Thyroid gland (tissue), 4 donors: ENCODE data around the gene MYEOV. TPM values are rescaled to one million over a fixed set of nuclear protein-coding genes. Genes with fewer than 3 reads are reported as not detected.

Experiments
- DNase-seq, 2 donors: peaks; one replicate each; pipeline ENCODE4 v3.0.0-alpha.2; 2019
- H3K27ac ChIP-seq, 3 donors: fragments of 200-600 bp; sonication (generic); 1 replicate in 2 of 3; 2 replicates in 1 of 3; pipeline ENCODE4 v1.5.1; 2016 to 2019; ENCODE audit warnings: mild to moderate bottlenecking in 1 of 3, moderate library complexity in 1 of 3
- H3K27me3 ChIP-seq: fragments of 200-600 bp; sonication (generic); one replicate; pipeline ENCODE4 v1.5.1; 2019
- H3K36me3 ChIP-seq, 2 donors: fragments of 200-600 bp; sonication (generic); one replicate each; pipeline ENCODE4 v1.5.1; 2016 to 2019
- H3K4me1 ChIP-seq, 2 donors: fragments of 200-600 bp; sonication (generic); one replicate each; pipeline ENCODE4 v1.5.1; 2017 to 2019
- H3K4me3 ChIP-seq, 3 donors: fragments of 200-600 bp; sonication (generic); replicated peaks in 1 of 3; 1 replicate in 2 of 3; 2 replicates in 1 of 3; pipeline ENCODE4 v1.5.1; 2016; ENCODE audit warnings: mild to moderate bottlenecking in 1 of 3
- H3K9me3 ChIP-seq: fragments of 200-600 bp; sonication (generic); one replicate; pipeline ENCODE4 v1.5.1; 2017
- POLR2A ChIP-seq, 2 donors: fragments of 450-650 bp; IDR thresholded peaks; one replicate each; pipeline ENCODE4 v1.6.1; 2017; ENCODE audit warnings: antibody characterized with exemption in 2 of 2, mild to moderate bottlenecking in 2 of 2, moderate library complexity in 1 of 2
- WGBS, 2 donors: methylation state at CpG; one replicate each; pipeline ENCODE4 v1.1.5; 2017; 5-methylcytosine and 5-hydroxymethylcytosine counted together
- intact Hi-C: fragments of 100-400 bp; cut with DNase I; formaldehyde crosslinking; loops from one replicate; pipeline ENCODE4 v1.15.1; 2023
- total RNA-seq, 4 donors: library from RNA; depleted of rRNA; stranded (reverse); fragments of >200 nt; gene quantifications; one replicate each; pipeline ENCODE4 v1.2.3, GENCODE V29; 2016
- TF ChIP-seq, protein P1 (sequence below), 6 experiments: fragments of 200-600 bp in 3 of 6; fragments of 450-650 bp in 3 of 6; sonication (generic) in 3 of 6; IDR thresholded peaks; one replicate each; pipeline ENCODE4 v1.5.1; 2016 to 2019; ENCODE audit warnings: antibody characterized with exemption in 6 of 6, mild to moderate bottlenecking in 2 of 6, inconsistent platforms in 1 of 6, moderate library complexity in 1 of 6

Gene MYEOV
- total RNA-seq, 4 donors from 2014 or later = 0.42 to 2.6 (median 0.68) TPM; not detected in 1

DNA sequence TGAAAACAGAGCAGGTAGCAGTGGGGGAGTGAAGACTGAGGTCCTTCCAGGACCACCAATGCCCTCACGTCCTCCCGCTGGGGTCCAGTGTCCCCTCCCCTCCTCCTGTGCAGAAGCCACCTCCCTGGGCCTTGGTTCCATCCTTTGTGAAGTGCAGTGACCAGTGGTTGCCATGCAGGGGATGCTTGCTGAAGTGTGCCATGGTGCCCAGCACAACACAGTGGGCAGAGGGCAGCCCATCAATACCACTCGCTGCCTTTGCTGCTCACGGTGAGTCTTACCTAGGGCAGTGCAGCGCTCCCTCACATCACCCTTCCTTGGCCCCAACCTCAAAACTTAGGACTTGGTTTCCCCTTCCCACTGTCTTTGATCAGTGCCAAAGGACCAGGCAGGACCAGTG, 12.9 kb downstream of the MYEOV start:
- no peak for DNase-seq
- Histone ChIP-seq H3K9me3 (no peaks in the 10 kb centered on the region), H3K27me3 (no peaks in the 10 kb centered on the region), H3K36me3 (no peaks in the 10 kb centered on the region), H3K4me3 (no peak overlapping the region), H3K4me1 (peaks cover 0 to 9% of the 10 kb centered on the region in 2 donors), H3K27ac (no peak overlapping the region)
- intact Hi-C loops = no loop called here
- no peak for TF ChIP-seq POLR2A (IDR thresholded peaks at IDR 0.05)
- TF ChIP-seq, protein P1, sequence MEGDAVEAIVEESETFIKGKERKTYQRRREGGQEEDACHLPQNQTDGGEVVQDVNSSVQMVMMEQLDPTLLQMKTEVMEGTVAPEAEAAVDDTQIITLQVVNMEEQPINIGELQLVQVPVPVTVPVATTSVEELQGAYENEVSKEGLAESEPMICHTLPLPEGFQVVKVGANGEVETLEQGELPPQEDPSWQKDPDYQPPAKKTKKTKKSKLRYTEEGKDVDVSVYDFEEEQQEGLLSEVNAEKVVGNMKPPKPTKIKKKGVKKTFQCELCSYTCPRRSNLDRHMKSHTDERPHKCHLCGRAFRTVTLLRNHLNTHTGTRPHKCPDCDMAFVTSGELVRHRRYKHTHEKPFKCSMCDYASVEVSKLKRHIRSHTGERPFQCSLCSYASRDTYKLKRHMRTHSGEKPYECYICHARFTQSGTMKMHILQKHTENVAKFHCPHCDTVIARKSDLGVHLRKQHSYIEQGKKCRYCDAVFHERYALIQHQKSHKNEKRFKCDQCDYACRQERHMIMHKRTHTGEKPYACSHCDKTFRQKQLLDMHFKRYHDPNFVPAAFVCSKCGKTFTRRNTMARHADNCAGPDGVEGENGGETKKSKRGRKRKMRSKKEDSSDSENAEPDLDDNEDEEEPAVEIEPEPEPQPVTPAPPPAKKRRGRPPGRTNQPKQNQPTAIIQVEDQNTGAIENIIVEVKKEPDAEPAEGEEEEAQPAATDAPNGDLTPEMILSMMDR (IDR thresholded peaks at IDR 0.05) = no peak
- 91 to 95% methylated on average over 3 to 5 of the region's 5 CpGs for WGBS, 2 donors

DNA sequence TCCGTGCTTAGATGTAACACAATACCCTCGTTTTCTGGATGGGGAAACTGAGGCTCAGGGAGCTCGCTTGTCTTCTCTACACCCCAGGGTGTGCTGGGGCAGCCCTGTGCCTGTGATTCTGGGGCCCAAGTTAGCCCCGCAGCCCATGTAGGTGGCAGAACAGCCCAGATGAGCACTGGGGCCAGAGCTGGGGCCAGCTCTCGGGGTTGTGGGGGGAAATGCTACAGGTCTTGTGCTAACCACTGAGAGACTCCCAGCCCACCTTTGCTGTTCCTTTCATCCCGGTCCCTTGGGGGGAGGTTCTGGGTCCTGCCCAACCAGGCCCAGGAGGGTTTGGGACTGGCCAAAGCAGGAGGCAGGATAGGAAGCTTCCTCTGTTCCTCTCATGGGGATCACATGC, 13.5 kb downstream of the MYEOV start:
- Histone ChIP-seq H3K27ac (no peak overlapping the region), H3K9me3 (no peaks in the 10 kb centered on the region), H3K4me3 (no peak overlapping the region), H3K4me1 (peaks cover 0 to 9% of the 10 kb centered on the region in 2 donors), H3K27me3 (no peaks in the 10 kb centered on the region), H3K36me3 (no peaks in the 10 kb centered on the region)
- WGBS, 2 donors = 85 to 95% methylated on average over 6 of the region's 6 CpGs
- TF ChIP-seq, protein P1 (IDR thresholded peaks at IDR 0.05) = no peak
- TF ChIP-seq POLR2A (IDR thresholded peaks at IDR 0.05) = no peak
- intact Hi-C loops = no loop called here
- DNase-seq = no peak

DNA sequence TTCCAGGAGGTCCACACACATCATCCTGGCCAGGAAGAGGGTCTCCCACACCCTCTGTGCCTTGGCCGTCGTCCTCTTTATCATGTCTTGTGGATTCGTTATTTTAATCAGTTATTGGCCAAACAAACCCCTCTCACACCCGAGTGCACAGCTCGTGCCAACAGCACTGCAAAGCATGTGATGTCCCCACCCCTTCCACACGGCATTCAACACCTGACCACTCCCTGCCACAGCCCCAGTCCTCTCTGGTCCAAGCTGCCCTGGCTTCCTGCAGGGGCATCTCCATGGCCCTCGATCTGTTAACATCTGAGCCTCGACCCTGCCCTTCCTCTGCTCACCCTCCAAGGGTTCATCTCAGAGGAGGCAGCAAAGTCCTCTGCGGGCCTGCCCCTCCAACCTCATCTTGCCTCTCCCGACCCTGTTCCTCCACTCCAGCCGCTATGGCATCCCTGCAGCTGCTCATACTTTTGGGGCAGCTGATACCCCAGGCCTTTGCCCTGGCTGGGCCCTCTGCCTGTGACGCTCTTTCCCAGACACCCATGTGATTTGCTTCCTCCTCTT, 14.0 kb downstream of the MYEOV start:
- no peak for TF ChIP-seq POLR2A (IDR thresholded peaks at IDR 0.05)
- TF ChIP-seq, protein P1 (IDR thresholded peaks at IDR 0.05) = no peak
- 65 to 79% methylated on average over 12 of the region's 12 CpGs for WGBS, 2 donors

DNA sequence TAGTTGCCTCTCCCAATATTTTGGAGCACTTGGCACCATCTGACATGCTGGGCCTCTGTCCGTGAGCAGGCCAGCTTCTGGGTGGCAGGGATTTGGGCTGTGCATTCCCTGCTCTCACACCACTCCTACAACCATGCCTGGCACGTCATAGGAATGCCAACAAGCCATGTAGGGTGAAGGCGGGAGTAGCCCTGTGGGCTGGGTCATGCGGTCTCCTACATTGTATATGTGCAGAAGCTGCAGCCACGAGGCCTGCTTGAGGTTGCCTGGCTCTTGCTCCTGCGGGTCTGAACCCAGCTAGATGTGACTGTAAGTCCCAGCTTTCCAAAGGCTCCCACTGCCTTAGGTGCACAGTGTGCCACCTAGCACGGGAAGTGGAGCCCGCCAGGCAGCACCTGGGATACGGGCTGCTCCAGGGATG, 14.5 kb downstream of the MYEOV start:
- intact Hi-C loops = no loop called here
- H3K4me3 ChIP-seq = no peak overlapping the region
- no peak overlapping the region for H3K27ac ChIP-seq
- H3K27me3 ChIP-seq = no peaks in the 10 kb centered on the region
- no peaks in the 10 kb centered on the region for H3K9me3 ChIP-seq
- TF ChIP-seq, protein P1 (IDR thresholded peaks at IDR 0.05) = no peak
- TF ChIP-seq POLR2A (IDR thresholded peaks at IDR 0.05) = no peak
- WGBS, 2 donors = 99 to 100% methylated on average over 9 of the region's 9 CpGs
- no peaks in the 10 kb centered on the region for H3K36me3 ChIP-seq
- DNase-seq = no peak
- H3K4me1 ChIP-seq = peaks cover 0 to 13% of the 10 kb centered on the region in 2 donors

More for the DNA sequence above, 14.0 kb downstream of the MYEOV start:
- H3K4me1 ChIP-seq = peaks cover 0 to 13% of the 10 kb centered on the region in 2 donors
- H3K27ac ChIP-seq = no peak overlapping the region
- DNase-seq = no peak
- no peaks in the 10 kb centered on the region for H3K36me3 ChIP-seq
- H3K9me3 ChIP-seq = no peaks in the 10 kb centered on the region
- no peaks in the 10 kb centered on the region for H3K27me3 ChIP-seq
- intact Hi-C loops = no loop called here
- no peak overlapping the region for H3K4me3 ChIP-seq

DNA sequence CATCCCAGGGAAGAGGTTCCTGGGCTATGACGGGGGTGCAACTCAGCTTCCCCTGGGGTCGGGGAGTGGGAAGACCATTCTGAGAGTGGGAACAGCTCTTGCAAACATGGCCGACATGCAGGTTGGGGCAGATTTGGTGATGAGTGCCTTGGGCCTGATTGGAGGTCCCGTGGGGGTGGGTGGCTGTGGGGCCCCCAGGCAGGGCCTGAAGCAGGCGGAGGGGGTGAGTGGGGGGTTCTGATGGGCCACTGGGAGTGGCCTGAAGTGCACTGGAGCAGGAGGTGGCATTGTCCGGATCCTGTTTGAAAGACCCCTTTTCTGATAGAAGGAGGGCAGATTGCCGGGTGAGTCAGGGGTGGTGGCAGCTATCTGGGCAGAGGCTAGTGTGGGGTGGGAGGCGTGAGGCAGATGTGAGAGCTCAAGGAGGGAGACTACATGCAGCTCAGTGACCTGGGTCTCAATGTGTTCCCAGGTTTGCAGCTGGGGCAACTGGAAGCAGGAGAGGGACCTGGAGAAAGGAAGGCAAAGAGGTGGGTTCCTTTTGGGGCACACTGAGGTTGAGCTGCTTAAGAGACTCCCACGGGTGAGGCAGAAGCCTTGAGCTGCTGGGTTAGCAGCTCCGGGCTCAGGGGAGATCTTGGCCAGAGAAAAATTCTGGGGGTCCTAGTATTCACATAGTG, 15.1 kb downstream of the MYEOV start:
- no peak for TF ChIP-seq POLR2A (IDR thresholded peaks at IDR 0.05)
- TF ChIP-seq, protein P1 (IDR thresholded peaks at IDR 0.05) = no peak
- no peaks in the 10 kb centered on the region for H3K27me3 ChIP-seq
- WGBS, 2 donors = 92 to 100% methylated on average over 9 to 10 of the region's 10 CpGs
- no peak for DNase-seq
- H3K36me3 ChIP-seq = no peaks in the 10 kb centered on the region
- intact Hi-C loops = no loop called here
- no peak overlapping the region for H3K4me3 ChIP-seq
- peaks cover 0 to 13% of the 10 kb centered on the region in 2 donors for H3K4me1 ChIP-seq
- no peaks in the 10 kb centered on the region for H3K9me3 ChIP-seq
- no peak overlapping the region for H3K27ac ChIP-seq
